ENCODE measurements around the gene IFNA1. TPM values are rescaled to one million over a fixed set of nuclear protein-coding genes. Genes with fewer than 3 reads are reported as not detected.
"Not testable (repeated sequence)": the region's sequence is repeated elsewhere in the genome, so short reads cannot be mapped to it uniquely, and the experiment has no call there.

The IFNA1 gene
- total and polyA plus RNA-seq, 4 donors, result not detected

GRCh38 chr9:21443849-21444625, 3.8 kb downstream of the IFNA1 start:
- Histone ChIP-seq H3K9me3 (ENCODE audit: control insufficient read depth, insufficient read depth, low read length) (no peaks in the 10 kb centered on the region), H3K4me1 (ENCODE audit: control insufficient read depth, insufficient read depth, low read length) (no peaks in the 10 kb centered on the region), H3K27ac (ENCODE audit: low read depth, low read length) (no peak overlapping the region), H3K36me3 (ENCODE audit: control insufficient read depth, insufficient read depth, low read length) (no peaks in the 10 kb centered on the region), H3K27me3 (ENCODE audit: control insufficient read depth, insufficient read depth, low read length) (no peaks in the 10 kb centered on the region), H3K4me3 (ENCODE audit: low read depth, low read length) (no peak overlapping the region)
- DNase-seq (ENCODE audit: low read depth in 4 of 6, low spot score in 6 of 6), result no peak
- WGBS (ENCODE audit: insufficient coverage), result 100% methylated on average over 1 of the region's 4 CpGs

- not testable (repeated sequence) for H3K27me3 ChIP-seq (ENCODE audit: control insufficient read depth, insufficient read depth, low read length); H3K4me1 ChIP-seq (ENCODE audit: control insufficient read depth, insufficient read depth, low read length); H3K9me3 ChIP-seq (ENCODE audit: control insufficient read depth, insufficient read depth, low read length); H3K36me3 ChIP-seq (ENCODE audit: control insufficient read depth, insufficient read depth, low read length); H3K27ac ChIP-seq (ENCODE audit: low read depth, low read length); DNase-seq (ENCODE audit: low read depth in 4 of 6, low spot score in 6 of 6); H3K4me3 ChIP-seq (ENCODE audit: low read depth, low read length)
- 93% methylated on average over 4 of the region's 5 CpGs for WGBS (ENCODE audit: insufficient coverage)
Observed at GRCh38 chr9:21449312-21449711, 9.1 kb downstream of the IFNA1 start.

- Histone ChIP-seq H3K4me1 (ENCODE audit: control insufficient read depth, insufficient read depth, low read length) (no peaks in the 10 kb centered on the region), H3K36me3 (ENCODE audit: control insufficient read depth, insufficient read depth, low read length) (no peaks in the 10 kb centered on the region), H3K9me3 (ENCODE audit: control insufficient read depth, insufficient read depth, low read length) (no peaks in the 10 kb centered on the region), H3K27ac (ENCODE audit: low read depth, low read length) (no peak overlapping the region), H3K27me3 (ENCODE audit: control insufficient read depth, insufficient read depth, low read length) (no peaks in the 10 kb centered on the region), H3K4me3 (ENCODE audit: low read depth, low read length) (no peak overlapping the region)
- no peak for DNase-seq (ENCODE audit: low read depth in 4 of 6, low spot score in 6 of 6)
- WGBS (ENCODE audit: insufficient coverage), result no CpG with 5 or more reads among the region's 4 CpGs
Observed at GRCh38 chr9:21450733-21451394, 10.6 kb downstream of the IFNA1 start.

- DNase-seq (ENCODE audit: low read depth in 4 of 6, low spot score in 6 of 6), result no peak
- no peak overlapping the region for H3K4me3 ChIP-seq (ENCODE audit: low read depth, low read length)
- H3K4me1 ChIP-seq (ENCODE audit: control insufficient read depth, insufficient read depth, low read length), result no peaks in the 10 kb centered on the region
- 89% methylated on average over 4 of the region's 4 CpGs for WGBS (ENCODE audit: insufficient coverage)
- H3K27me3 ChIP-seq (ENCODE audit: control insufficient read depth, insufficient read depth, low read length), result no peaks in the 10 kb centered on the region
- no peaks in the 10 kb centered on the region for H3K36me3 ChIP-seq (ENCODE audit: control insufficient read depth, insufficient read depth, low read length)
- no peak overlapping the region for H3K27ac ChIP-seq (ENCODE audit: low read depth, low read length)
- H3K9me3 ChIP-seq (ENCODE audit: control insufficient read depth, insufficient read depth, low read length), result no peaks in the 10 kb centered on the region
Observed at GRCh38 chr9:21452681-21453080, 12.4 kb downstream of the IFNA1 start.

- no peak overlapping the region for H3K27ac ChIP-seq (ENCODE audit: low read depth, low read length)
- no CpG with 5 or more reads among the region's 2 CpGs for WGBS (ENCODE audit: insufficient coverage)
Observed at GRCh38 chr9:21454149-21454548, 13.9 kb downstream of the IFNA1 start.

GRCh38 chr9:21455320-21455719, 15.1 kb downstream of the IFNA1 start:
- Histone ChIP-seq H3K4me1 (ENCODE audit: control insufficient read depth, insufficient read depth, low read length) (no peaks in the 10 kb centered on the region), H3K36me3 (ENCODE audit: control insufficient read depth, insufficient read depth, low read length) (no peaks in the 10 kb centered on the region), H3K4me3 (ENCODE audit: low read depth, low read length) (no peak overlapping the region), H3K27ac (ENCODE audit: low read depth, low read length) (no peak overlapping the region), H3K27me3 (ENCODE audit: control insufficient read depth, insufficient read depth, low read length) (no peaks in the 10 kb centered on the region), H3K9me3 (ENCODE audit: control insufficient read depth, insufficient read depth, low read length) (no peaks in the 10 kb centered on the region)
- peak in 1 of 6 donors; percentile 13 for DNase-seq (ENCODE audit: low read depth in 4 of 6, low spot score in 6 of 6)

More at GRCh38 chr9:21454149-21454548, 13.9 kb downstream of the IFNA1 start:
- no peak overlapping the region for H3K4me3 ChIP-seq (ENCODE audit: low read depth, low read length)
- H3K9me3 ChIP-seq (ENCODE audit: control insufficient read depth, insufficient read depth, low read length), result no peaks in the 10 kb centered on the region
- DNase-seq (ENCODE audit: low read depth in 4 of 6, low spot score in 6 of 6), result no peak
- H3K36me3 ChIP-seq (ENCODE audit: control insufficient read depth, insufficient read depth, low read length), result no peaks in the 10 kb centered on the region
- H3K4me1 ChIP-seq (ENCODE audit: control insufficient read depth, insufficient read depth, low read length), result no peaks in the 10 kb centered on the region
- no peaks in the 10 kb centered on the region for H3K27me3 ChIP-seq (ENCODE audit: control insufficient read depth, insufficient read depth, low read length)

GRCh38 chr9:21461377-21461776, 21.1 kb downstream of the IFNA1 start:
- Histone ChIP-seq H3K36me3 (ENCODE audit: control insufficient read depth, insufficient read depth, low read length) (no peaks in the 10 kb centered on the region), H3K27ac (ENCODE audit: low read depth, low read length) (no peak overlapping the region), H3K27me3 (ENCODE audit: control insufficient read depth, insufficient read depth, low read length) (no peaks in the 10 kb centered on the region), H3K9me3 (ENCODE audit: control insufficient read depth, insufficient read depth, low read length) (no peaks in the 10 kb centered on the region), H3K4me1 (ENCODE audit: control insufficient read depth, insufficient read depth, low read length) (no peaks in the 10 kb centered on the region), H3K4me3 (ENCODE audit: low read depth, low read length) (no peak overlapping the region)
- no peak for DNase-seq (ENCODE audit: low read depth in 4 of 6, low spot score in 6 of 6)
- no CpG with 5 or more reads among the region's 1 CpG for WGBS (ENCODE audit: insufficient coverage)

GRCh38 chr9:21465138-21465537, 24.9 kb downstream of the IFNA1 start:
- H3K4me1 ChIP-seq (ENCODE audit: control insufficient read depth, insufficient read depth, low read length), result no peaks in the 10 kb centered on the region
- no peaks in the 10 kb centered on the region for H3K27me3 ChIP-seq (ENCODE audit: control insufficient read depth, insufficient read depth, low read length)
- H3K27ac ChIP-seq (ENCODE audit: low read depth, low read length), result no peak overlapping the region
- no peak overlapping the region for H3K4me3 ChIP-seq (ENCODE audit: low read depth, low read length)
- H3K9me3 ChIP-seq (ENCODE audit: control insufficient read depth, insufficient read depth, low read length), result no peaks in the 10 kb centered on the region
- H3K36me3 ChIP-seq (ENCODE audit: control insufficient read depth, insufficient read depth, low read length), result no peaks in the 10 kb centered on the region
- 94% methylated on average over 5 of the region's 5 CpGs for WGBS (ENCODE audit: insufficient coverage)
- DNase-seq (ENCODE audit: low read depth in 4 of 6, low spot score in 6 of 6), result no peak

GRCh38 chr9:21465859-21466518, 25.8 kb downstream of the IFNA1 start:
- Histone ChIP-seq H3K36me3 (ENCODE audit: control insufficient read depth, insufficient read depth, low read length) (no peaks in the 10 kb centered on the region), H3K4me1 (ENCODE audit: control insufficient read depth, insufficient read depth, low read length) (no peaks in the 10 kb centered on the region), H3K27ac (ENCODE audit: low read depth, low read length) (no peak overlapping the region), H3K9me3 (ENCODE audit: control insufficient read depth, insufficient read depth, low read length) (no peaks in the 10 kb centered on the region), H3K4me3 (ENCODE audit: low read depth, low read length) (no peak overlapping the region), H3K27me3 (ENCODE audit: control insufficient read depth, insufficient read depth, low read length) (no peaks in the 10 kb centered on the region)
- DNase-seq (ENCODE audit: low read depth in 4 of 6, low spot score in 6 of 6), result peak; percentile 2 to 56 (median 18)

Measured in spinal cord (tissue), 10 donors.